Right ventricle myocardium superior (tissue), 1 donor: ENCODE measurements around the gene CHPF. TPM values are rescaled to one million over a fixed set of nuclear protein-coding genes. Genes with fewer than 3 reads are reported as not detected.
A peak's percentile ranks its signal among the peaks of the same experiment; 100 is the strongest.

ENCODE experiments used
- ATAC-seq: fragments of 200-7000 bp; cut with Tn5 transposase; one replicate; pipeline ENCODE4 v1.9.1; 2020; ENCODE audit warnings: mild to moderate bottlenecking; ENCODE audit not compliant: poor library complexity
- DNase-seq: peaks from one replicate; pipeline ENCODE4 v3.0.0-alpha.2; 2020
- intact Hi-C: fragments of 100-400 bp; cut with DNase I; formaldehyde crosslinking; loops from one replicate; pipeline ENCODE4 v1.11.2; 2022
- total RNA-seq: library from RNA; stranded (reverse); fragmentation: NEBNext Ultra II Directional; extraction: Animal tissue kit (Norgen Biotek cat#: 25700); gene quantifications from one replicate; pipeline ENCODE4 v1.2.1, GENCODE V29; 2021
- donor health status: DM: no; HTN: yes; CAD: no; lungs with severe emphysema.

CHPF gene
- total RNA-seq, 1 donor from 2014 or later: 85.9 TPM

GRCh38 chr2:219538956-219539788 is 4.4 kb downstream of the CHPF start:
- DNase-seq: no peak
- intact Hi-C loops: no loop called here
- ATAC-seq: no peak

- ATAC-seq (no peak), DNase-seq (peak; percentile 31)
- intact Hi-C loops: no loop called here
Observed at GRCh38 chr2:219538504-219538951, 5.1 kb downstream of the CHPF start.

GRCh38 chr2:219537657-219538488 is 5.7 kb downstream of the CHPF start:
- intact Hi-C loops: no loop called here
- ATAC-seq (no peak), DNase-seq (peak; percentile 37)

- ATAC-seq: no peak
- intact Hi-C loops: no loop called here
- no peak for DNase-seq
Observed at GRCh38 chr2:219536967-219537366, 6.6 kb downstream of the CHPF start.

- DNase-seq (no peak), ATAC-seq (no peak)
- intact Hi-C loops: no loop called here
Observed at GRCh38 chr2:219536425-219536824, 7.2 kb downstream of the CHPF start.

- intact Hi-C loops: loop anchor here (5.0 kb wide), 1 partner anchor 57 kb away; no protein-coding TSS in a partner anchor
- ATAC-seq (no peak), DNase-seq (no peak)
Observed at GRCh38 chr2:219533930-219534661, 9.5 kb downstream of the CHPF start.

GRCh38 chr2:219532378-219532649 is 11.3 kb downstream of the CHPF start:
- intact Hi-C loops: loop anchor here (5.0 kb wide), 1 partner anchor 55 kb away; no protein-coding TSS in a partner anchor
- ATAC-seq: no peak
- no peak for DNase-seq

- ATAC-seq (no peak), DNase-seq (no peak)
- intact Hi-C loops: loop anchor here (2.0 to 5.0 kb wide), 2 partner anchors 55 to 127 kb away; no protein-coding TSS in a partner anchor
Observed at GRCh38 chr2:219531639-219532377, 11.8 kb downstream of the CHPF start.

- peak; percentile 89 for DNase-seq
- intact Hi-C loops: loop anchor here (2.0 to 5.0 kb wide), 2 partner anchors 53 to 126 kb away; no protein-coding TSS in a partner anchor
- peak; percentile 91 for ATAC-seq
Observed at GRCh38 chr2:219530048-219530963, 13.3 kb downstream of the CHPF start.

GRCh38 chr2:219527472-219527871 is 16.1 kb downstream of the CHPF start:
- DNase-seq (no peak), ATAC-seq (no peak)
- intact Hi-C loops: no loop called here

GRCh38 chr2:219527076-219527394 is 16.6 kb downstream of the CHPF start:
- no peak for DNase-seq
- peak; percentile 64 for ATAC-seq
- intact Hi-C loops: no loop called here

- DNase-seq (no peak), ATAC-seq (no peak)
- intact Hi-C loops: no loop called here
Observed at GRCh38 chr2:219526320-219527075, 17.1 kb downstream of the CHPF start.

- ATAC-seq (no peak), DNase-seq (no peak)
- intact Hi-C loops: no loop called here
Observed at GRCh38 chr2:219525533-219526232, 17.9 kb downstream of the CHPF start.

GRCh38 chr2:219524817-219525216 is 18.8 kb downstream of the CHPF start:
- intact Hi-C loops: no loop called here
- ATAC-seq (no peak), DNase-seq (no peak)

GRCh38 chr2:219523031-219523671 is 20.5 kb downstream of the CHPF start:
- intact Hi-C loops: no loop called here
- no peak for DNase-seq
- ATAC-seq: no peak
